HG02885 (cell line): ENCODE results near the gene SHROOM1.

Experiments
- ATAC-seq: cut with Tn5 transposase; IDR thresholded peaks from one replicate; pipeline ENCODE4 v1.9.1; 2021; ENCODE audit warnings: mild to moderate bottlenecking; ENCODE audit not compliant: unreplicated experiment, poor library complexity

The SHROOM1 gene

GRCh38 chr5:132853323-132853722, 22.9 kb upstream of the SHROOM1 start:
- no peak for ATAC-seq

- no peak for ATAC-seq
Observed at GRCh38 chr5:132850066-132850465, 19.6 kb upstream of the SHROOM1 start.

- no peak for ATAC-seq
Observed at GRCh38 chr5:132849347-132849746, 18.9 kb upstream of the SHROOM1 start.

- no peak for ATAC-seq
Observed at GRCh38 chr5:132848270-132848669, 17.8 kb upstream of the SHROOM1 start.

GRCh38 chr5:132841305-132841704, 10.9 kb upstream of the SHROOM1 start:
- no peak for ATAC-seq

- ATAC-seq: no peak
Observed at GRCh38 chr5:132840896-132841295, 10.4 kb upstream of the SHROOM1 start.

- no peak for ATAC-seq
Observed at GRCh38 chr5:132840313-132840712, 9.9 kb upstream of the SHROOM1 start.

- ATAC-seq: no peak
Observed at GRCh38 chr5:132839426-132840301, 9.2 kb upstream of the SHROOM1 start.

GRCh38 chr5:132838516-132839282, 8.3 kb upstream of the SHROOM1 start:
- ATAC-seq: no peak

- no peak for ATAC-seq
Observed at GRCh38 chr5:132837868-132838267, 7.4 kb upstream of the SHROOM1 start.

GRCh38 chr5:132836852-132837251, 6.4 kb upstream of the SHROOM1 start:
- ATAC-seq: no peak

GRCh38 chr5:132834057-132834456, 3.6 kb upstream of the SHROOM1 start:
- ATAC-seq: no peak

- no peak for ATAC-seq
Observed at GRCh38 chr5:132832612-132833011, 2.2 kb upstream of the SHROOM1 start.

GRCh38 chr5:132831095-132831860, 831 bp upstream of the SHROOM1 start:
- ATAC-seq: no peak

GRCh38 chr5:132829742-132830435, 558 bp downstream of the SHROOM1 start:
- ATAC-seq: peak; percentile 78

GRCh38 chr5:132828846-132829494, 1.5 kb downstream of the SHROOM1 start:
- ATAC-seq: no peak

- ATAC-seq: no peak
Observed at GRCh38 chr5:132827943-132828673, 2.3 kb downstream of the SHROOM1 start.

GRCh38 chr5:132826424-132827082, 3.9 kb downstream of the SHROOM1 start:
- no peak for ATAC-seq
